ENCODE data around the gene MNX1.

DNA sequence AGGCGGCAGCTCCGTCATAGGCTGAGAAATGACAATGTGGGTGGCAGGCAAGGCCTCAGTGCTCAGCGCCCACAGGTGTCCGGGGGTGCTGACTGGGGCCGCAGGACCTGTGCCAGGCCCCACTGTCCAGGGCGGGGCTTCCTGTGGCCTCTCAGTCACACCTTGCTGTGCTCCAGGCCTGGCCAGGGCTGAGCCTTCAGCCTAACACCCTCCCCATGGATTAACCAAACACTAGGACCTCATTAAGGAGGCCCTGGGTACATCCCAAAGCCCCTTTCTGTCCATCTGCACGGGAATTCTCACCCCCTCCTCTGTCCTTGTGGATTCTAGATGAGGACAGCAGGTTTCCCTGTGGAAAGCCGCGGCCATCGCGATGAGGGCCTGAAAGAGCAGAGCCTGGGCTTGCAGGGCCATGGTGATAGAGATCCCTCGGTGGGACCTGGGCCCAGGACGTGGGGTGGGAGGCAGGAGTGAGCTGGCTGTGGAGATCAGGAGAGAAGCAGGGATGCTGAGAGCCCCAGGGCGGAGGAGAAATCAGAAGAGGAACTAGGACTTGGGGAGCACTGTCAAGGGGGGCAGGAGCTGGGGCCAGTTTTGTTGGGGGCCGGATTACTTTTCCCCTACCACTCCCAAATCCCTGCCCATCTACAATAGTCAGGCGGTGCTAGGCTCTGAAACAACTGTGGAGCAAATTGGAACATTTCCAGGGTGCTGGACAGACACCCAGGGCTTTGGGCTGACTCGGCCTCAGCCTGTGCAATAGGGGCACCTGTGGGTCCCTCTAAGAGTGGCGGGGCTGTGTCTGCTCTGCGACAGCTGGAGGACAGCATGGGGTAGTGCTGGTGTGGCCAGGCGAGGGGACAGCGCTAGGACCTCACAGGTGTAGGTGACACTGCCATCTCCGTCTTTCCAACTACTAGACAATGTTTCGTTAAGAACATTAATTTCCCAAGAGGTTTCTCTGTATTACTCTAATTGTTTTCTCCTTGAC is 23.3 kb upstream of the MNX1 start:
- TF ChIP-seq POLR2AphosphoS5 (IDR thresholded peaks at IDR 0.05) (no peak), EP300 (IDR thresholded peaks at IDR 0.05) (no peak)
